Subcutaneous abdominal adipose tissue (tissue), 5 donors: ENCODE results near the gene MRPS34.

ENCODE experiments used
- H3K27ac ChIP-seq: one replicate; pipeline ENCODE4 v1.7.0; 2013; ENCODE audit warnings: low read depth, mild to moderate bottlenecking, inconsistent platforms, low read length, moderate library complexity
- H3K27me3 ChIP-seq, 5 donors: one replicate each; pipeline ENCODE4 v1.7.0; 2013; ENCODE audit warnings: low read length in 5 of 5, inconsistent platforms in 1 of 5; ENCODE audit not compliant: control insufficient read depth in 5 of 5, insufficient read depth in 4 of 5
- H3K36me3 ChIP-seq, 5 donors: one replicate each; pipeline ENCODE4 v1.7.0; 2013; ENCODE audit warnings: low read length in 5 of 5; ENCODE audit not compliant: control insufficient read depth in 5 of 5, insufficient read depth in 5 of 5
- H3K4me1 ChIP-seq, 5 donors: one replicate each; pipeline ENCODE4 v1.7.0; 2013; ENCODE audit warnings: low read length in 5 of 5, mild to moderate bottlenecking in 3 of 5, moderate library complexity in 1 of 5; ENCODE audit not compliant: control insufficient read depth in 5 of 5, insufficient read depth in 5 of 5
- H3K4me3 ChIP-seq, 5 donors: one replicate each; pipeline ENCODE4 v1.7.0; 2013; ENCODE audit warnings: low read length in 5 of 5, low read depth in 1 of 5
- H3K9ac ChIP-seq, 5 donors: one replicate each; pipeline ENCODE4 v1.7.0; 2013; ENCODE audit warnings: low read length in 5 of 5, mild to moderate bottlenecking in 4 of 5, moderate library complexity in 3 of 5
- H3K9me3 ChIP-seq, 5 donors: one replicate each; pipeline ENCODE4 v1.7.0; 2013; ENCODE audit warnings: low read length in 5 of 5; ENCODE audit not compliant: control insufficient read depth in 5 of 5
- donor health status: healthy.
- donor health status: healthy.
- donor health status: healthy.
- donor health status: healthy.
- donor health status: healthy.

MRPS34 gene

GRCh38 chr16:1763521-1764511 is 9.1 kb downstream of the MRPS34 start:
- Histone ChIP-seq H3K9ac (no peak overlapping the region), H3K27ac (no peak overlapping the region), H3K4me1 (no peaks in the 10 kb centered on the region)

GRCh38 chr16:1762879-1763520 is 9.9 kb downstream of the MRPS34 start:
- Histone ChIP-seq H3K9me3 (no peaks in the 10 kb centered on the region), H3K4me1 (no peaks in the 10 kb centered on the region), H3K27ac (no peak overlapping the region), H3K27me3 (no peaks in the 10 kb centered on the region), H3K9ac (no peak overlapping the region), H3K36me3 (peaks cover 0 to 97% (median 87%) of the 10 kb centered on the region in 5 donors), H3K4me3 (no peak overlapping the region)

More at GRCh38 chr16:1763521-1764511, 9.1 kb downstream of the MRPS34 start:
- Histone ChIP-seq H3K4me3 (no peak overlapping the region), H3K27me3 (no peaks in the 10 kb centered on the region), H3K9me3 (no peaks in the 10 kb centered on the region), H3K36me3 (peaks cover 0 to 97% (median 87%) of the 10 kb centered on the region in 5 donors)

- Histone ChIP-seq H3K4me3 (no peak overlapping the region), H3K4me1 (no peaks in the 10 kb centered on the region), H3K27ac (no peak overlapping the region), H3K27me3 (no peaks in the 10 kb centered on the region), H3K9ac (no peak overlapping the region), H3K36me3 (peaks cover 0 to 97% (median 87%) of the 10 kb centered on the region in 5 donors), H3K9me3 (no peaks in the 10 kb centered on the region)
Observed at GRCh38 chr16:1762196-1762878, 10.6 kb downstream of the MRPS34 start.

GRCh38 chr16:1761751-1762150 is 11.2 kb downstream of the MRPS34 start:
- peaks cover 0 to 94% (median 83%) of the 10 kb centered on the region in 5 donors for H3K36me3 ChIP-seq

GRCh38 chr16:1760911-1761310 is 12.0 kb downstream of the MRPS34 start:
- no peak overlapping the region for H3K27ac ChIP-seq
- peaks cover 0 to 90% (median 78%) of the 10 kb centered on the region in 5 donors for H3K36me3 ChIP-seq

More at GRCh38 chr16:1761751-1762150, 11.2 kb downstream of the MRPS34 start:
- Histone ChIP-seq H3K27me3 (no peaks in the 10 kb centered on the region), H3K9ac (no peak overlapping the region), H3K4me3 (no peak overlapping the region), H3K27ac (no peak overlapping the region), H3K9me3 (no peaks in the 10 kb centered on the region), H3K4me1 (no peaks in the 10 kb centered on the region)

GRCh38 chr16:1759511-1759910 is 13.4 kb downstream of the MRPS34 start:
- H3K9me3 ChIP-seq = no peaks in the 10 kb centered on the region
- peaks cover 0 to 89% (median 69%) of the 10 kb centered on the region in 5 donors for H3K36me3 ChIP-seq
- no peaks in the 10 kb centered on the region for H3K27me3 ChIP-seq
- no peak overlapping the region for H3K9ac ChIP-seq
- no peaks in the 10 kb centered on the region for H3K4me1 ChIP-seq
- no peak overlapping the region for H3K4me3 ChIP-seq
- no peak overlapping the region for H3K27ac ChIP-seq

More at GRCh38 chr16:1760911-1761310, 12.0 kb downstream of the MRPS34 start:
- Histone ChIP-seq H3K4me1 (no peaks in the 10 kb centered on the region), H3K27me3 (no peaks in the 10 kb centered on the region), H3K9me3 (no peaks in the 10 kb centered on the region), H3K9ac (no peak overlapping the region), H3K4me3 (no peak overlapping the region)

- Histone ChIP-seq H3K9me3 (no peaks in the 10 kb centered on the region), H3K36me3 (peaks cover 0 to 89% (median 67%) of the 10 kb centered on the region in 5 donors), H3K27ac (no peak overlapping the region), H3K9ac (no peak overlapping the region), H3K4me1 (no peaks in the 10 kb centered on the region), H3K4me3 (no peak overlapping the region), H3K27me3 (no peaks in the 10 kb centered on the region)
Observed at GRCh38 chr16:1758923-1759322, 14.0 kb downstream of the MRPS34 start.

GRCh38 chr16:1757714-1758461 is 15.0 kb downstream of the MRPS34 start:
- no peak overlapping the region for H3K4me3 ChIP-seq
- no peak overlapping the region for H3K9ac ChIP-seq
- no peaks in the 10 kb centered on the region for H3K9me3 ChIP-seq
- no peaks in the 10 kb centered on the region for H3K4me1 ChIP-seq
- no peaks in the 10 kb centered on the region for H3K27me3 ChIP-seq
- H3K27ac ChIP-seq = no peak overlapping the region
- H3K36me3 ChIP-seq = peaks cover 0 to 85% (median 63%) of the 10 kb centered on the region in 5 donors

GRCh38 chr16:1754204-1754603 is 18.7 kb downstream of the MRPS34 start:
- Histone ChIP-seq H3K4me1 (no peaks in the 10 kb centered on the region), H3K9ac (no peak overlapping the region), H3K9me3 (no peaks in the 10 kb centered on the region), H3K36me3 (peaks cover 0 to 78% (median 59%) of the 10 kb centered on the region in 5 donors), H3K4me3 (no peak overlapping the region), H3K27ac (no peak overlapping the region), H3K27me3 (no peaks in the 10 kb centered on the region)
